GM21528 (cell line): ENCODE data around the gene PKD1.
"Not testable (repeated sequence)": the region's sequence is repeated elsewhere in the genome, so short reads cannot be mapped to it uniquely, and the experiment has no call there.

Experiments
- ATAC-seq: cut with Tn5 transposase; IDR thresholded peaks from one replicate; pipeline ENCODE4 v1.9.1; 2021; ENCODE audit warnings: mild to moderate bottlenecking, moderate library complexity; ENCODE audit not compliant: unreplicated experiment, low FRiP score

PKD1 gene

DNA sequence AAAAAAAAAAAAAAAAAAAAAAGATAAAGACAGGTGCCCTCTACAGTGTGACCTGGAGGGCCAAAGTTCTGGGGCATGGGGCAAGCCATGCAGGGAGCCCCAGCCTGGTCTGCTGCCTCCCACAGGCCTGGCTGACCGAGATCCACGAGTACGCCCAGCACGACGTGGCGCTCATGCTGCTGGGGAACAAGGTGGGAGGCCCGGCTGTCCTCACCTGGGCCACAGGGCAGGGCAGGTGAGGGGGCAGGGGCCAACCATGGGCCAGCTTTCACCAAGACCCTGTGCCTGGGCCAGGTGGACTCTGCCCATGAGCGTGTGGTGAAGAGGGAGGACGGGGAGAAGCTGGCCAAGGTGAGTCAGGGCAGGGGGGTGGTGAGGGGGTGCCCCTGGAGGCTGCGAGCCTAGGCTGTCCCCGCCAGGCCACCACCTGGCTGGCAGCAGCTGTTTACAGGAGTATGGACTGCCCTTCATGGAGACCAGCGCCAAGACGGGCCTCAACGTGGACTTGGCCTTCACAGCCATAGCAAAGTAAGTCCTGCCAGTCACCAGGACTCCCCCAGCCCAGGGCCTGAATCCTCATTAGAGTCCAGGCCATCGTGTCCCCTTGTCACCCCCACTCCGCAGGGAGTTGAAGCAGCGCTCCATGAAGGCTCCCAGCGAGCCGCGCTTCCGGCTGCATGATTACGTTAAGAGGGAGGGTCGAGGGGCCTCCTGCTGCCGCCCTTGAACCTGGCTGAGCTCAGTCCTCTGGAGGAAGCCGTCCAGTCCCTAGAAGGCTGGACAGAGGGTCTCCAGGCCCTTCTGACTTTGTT lies 17.2 kb upstream of the PKD1 start:
- ATAC-seq = no peak

DNA sequence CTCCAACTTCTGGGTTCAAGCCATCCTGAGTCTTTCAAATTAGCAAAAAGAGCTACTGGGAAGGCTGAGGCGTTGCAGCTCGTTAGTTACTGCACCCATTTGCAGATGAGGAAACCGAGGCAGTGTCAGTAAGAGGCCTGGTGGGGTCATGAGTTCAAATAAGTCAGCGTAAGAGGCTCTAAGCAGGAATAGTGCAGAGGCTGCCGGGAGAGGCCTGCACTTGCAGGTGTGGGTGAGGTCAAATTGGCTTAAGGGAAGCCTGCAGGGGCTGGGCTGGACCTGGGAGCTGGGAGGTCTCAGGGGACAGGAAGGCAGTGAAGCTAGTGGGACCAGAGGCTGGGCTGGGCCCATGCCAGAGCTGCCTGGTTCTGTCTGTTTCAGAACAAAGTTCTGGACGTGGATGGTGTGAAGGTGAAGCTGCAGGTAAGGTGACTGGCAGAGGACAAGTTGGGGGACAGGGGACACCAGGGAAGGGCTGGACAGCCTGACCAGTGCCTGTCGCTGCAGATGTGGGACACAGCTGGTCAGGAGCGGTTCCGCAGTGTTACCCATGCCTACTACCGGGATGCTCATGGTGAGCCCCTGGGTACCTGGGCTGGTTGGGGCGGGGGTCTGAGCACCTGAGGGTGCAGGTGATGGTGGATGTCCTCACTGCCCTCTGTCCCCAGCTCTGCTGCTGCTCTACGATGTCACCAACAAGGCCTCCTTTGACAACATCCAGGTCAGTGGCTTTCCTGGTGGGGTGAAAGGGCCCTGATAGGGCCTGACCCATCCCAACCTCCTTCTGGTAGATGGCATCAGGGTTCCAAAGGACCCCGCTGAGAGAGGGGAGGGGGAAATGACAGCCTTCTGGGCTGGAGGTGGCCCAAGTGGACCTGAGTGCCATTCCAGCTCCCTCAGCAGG lies 15.7 kb upstream of the PKD1 start:
- no peak for ATAC-seq

DNA sequence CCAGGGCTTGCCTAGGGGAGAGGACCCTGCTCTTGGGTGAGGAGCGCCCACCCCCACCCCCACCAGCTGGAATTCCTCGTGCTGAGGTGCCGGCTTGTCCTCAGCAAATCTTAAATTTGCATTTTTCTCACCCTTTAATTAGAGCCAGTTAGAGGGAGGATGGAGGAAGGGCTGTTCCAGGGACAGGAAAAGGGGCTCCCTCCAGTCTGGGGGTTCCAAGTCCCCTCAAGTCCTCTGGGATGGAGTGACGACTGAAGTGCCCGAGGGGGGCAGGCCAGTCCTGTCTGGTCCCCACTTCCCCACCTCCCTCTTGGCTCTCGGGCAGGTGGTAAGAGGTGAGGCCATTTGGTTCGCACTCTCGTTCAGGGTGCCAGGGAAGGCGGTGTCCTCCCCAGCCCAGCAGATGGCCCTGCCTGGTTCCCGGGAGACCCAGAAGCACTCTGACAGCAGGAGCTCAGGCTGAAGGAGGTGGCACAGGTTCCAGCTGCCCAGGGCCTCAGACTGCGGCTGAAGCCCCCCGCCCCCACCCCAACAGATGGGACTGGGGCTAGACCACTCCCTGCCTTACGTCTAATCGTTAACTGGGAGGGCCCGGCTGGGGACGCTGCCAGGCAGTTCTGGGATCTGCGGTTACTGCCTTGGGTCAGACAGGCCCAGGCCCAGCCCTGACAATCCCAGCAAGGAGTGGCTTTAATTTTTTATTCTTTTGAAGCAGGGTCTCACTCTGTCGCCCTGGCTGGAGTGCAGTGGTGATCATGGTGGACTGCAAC lies 14.9 kb upstream of the PKD1 start:
- ATAC-seq = no peak

DNA sequence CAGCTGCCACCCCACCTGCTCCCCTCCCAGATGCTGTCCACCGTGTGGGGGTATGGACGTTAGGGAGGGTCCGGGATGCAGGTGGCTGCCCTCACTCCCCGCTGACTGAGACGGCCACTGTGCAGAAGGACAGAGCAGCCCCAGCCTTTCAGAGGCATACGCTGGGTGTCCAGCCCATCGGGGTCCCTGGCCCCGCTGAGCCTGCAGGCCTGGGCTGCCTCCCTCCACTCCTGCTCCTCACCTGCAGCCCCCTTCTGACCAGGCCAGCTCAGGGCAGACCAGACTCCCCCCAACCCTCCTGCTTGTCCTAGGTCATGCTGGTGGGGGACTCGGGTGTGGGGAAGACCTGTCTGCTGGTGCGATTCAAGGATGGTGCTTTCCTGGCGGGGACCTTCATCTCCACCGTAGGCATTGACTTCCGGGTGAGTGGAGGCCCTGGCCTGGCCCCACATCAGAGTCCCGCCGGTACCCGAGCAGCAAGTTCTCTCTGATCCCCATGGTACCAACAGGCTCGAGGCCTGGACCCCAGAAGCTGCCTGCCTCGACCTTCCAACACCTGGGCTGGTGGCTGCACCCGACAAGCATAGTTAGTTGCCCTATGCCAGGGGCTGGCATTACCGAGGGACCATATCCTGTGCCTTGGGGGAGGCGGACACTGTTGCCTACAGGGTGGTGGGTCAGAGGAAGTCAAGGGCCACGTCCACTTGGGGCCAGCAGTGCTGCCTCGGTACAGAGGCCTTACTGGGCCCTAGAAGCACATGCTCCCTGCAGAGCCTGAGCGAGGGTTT lies 14.1 kb upstream of the PKD1 start:
- ATAC-seq = no peak

DNA sequence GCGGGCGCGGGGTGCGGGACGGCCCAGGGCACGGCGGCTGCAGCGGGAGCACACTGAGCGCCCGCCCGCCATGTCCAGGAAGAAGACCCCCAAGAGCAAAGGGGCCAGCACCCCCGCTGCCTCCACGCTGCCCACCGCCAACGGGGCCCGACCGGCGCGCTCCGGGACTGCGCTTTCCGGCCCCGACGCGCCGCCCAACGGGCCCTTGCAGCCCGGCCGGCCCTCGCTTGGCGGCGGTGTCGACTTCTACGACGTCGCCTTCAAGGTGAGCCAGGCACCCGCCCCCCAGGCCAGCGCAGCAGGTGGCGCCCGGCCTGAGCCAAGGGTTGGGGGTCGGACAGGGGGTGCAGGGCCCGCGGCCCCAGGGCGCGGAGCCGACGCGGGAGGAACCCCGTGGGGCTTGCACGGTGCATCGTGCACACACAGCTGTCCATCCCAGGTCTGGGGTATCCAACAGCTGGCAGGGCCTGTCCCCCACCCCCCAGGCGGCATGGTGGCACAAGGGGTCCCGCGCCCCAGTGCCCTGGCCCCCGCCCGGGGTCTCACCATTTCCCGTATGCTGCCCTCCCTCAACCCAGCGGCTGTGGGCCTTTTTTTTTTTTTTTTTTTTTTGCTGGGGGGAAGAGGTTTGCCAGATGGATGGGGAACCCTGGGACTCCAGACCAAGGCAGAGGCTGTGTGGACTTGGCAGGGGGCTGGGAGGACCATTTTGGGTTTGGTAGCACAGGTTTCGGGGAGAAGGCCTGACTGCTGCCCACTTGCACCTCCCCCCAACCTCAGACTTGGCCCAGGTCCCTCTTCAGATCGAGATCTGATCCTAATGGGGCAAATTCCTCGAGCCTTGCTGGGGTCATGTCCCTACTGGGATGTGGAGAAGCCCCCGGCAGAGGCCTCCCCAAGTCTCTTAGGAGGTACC lies 13.3 kb upstream of the PKD1 start:
- no peak for ATAC-seq

DNA sequence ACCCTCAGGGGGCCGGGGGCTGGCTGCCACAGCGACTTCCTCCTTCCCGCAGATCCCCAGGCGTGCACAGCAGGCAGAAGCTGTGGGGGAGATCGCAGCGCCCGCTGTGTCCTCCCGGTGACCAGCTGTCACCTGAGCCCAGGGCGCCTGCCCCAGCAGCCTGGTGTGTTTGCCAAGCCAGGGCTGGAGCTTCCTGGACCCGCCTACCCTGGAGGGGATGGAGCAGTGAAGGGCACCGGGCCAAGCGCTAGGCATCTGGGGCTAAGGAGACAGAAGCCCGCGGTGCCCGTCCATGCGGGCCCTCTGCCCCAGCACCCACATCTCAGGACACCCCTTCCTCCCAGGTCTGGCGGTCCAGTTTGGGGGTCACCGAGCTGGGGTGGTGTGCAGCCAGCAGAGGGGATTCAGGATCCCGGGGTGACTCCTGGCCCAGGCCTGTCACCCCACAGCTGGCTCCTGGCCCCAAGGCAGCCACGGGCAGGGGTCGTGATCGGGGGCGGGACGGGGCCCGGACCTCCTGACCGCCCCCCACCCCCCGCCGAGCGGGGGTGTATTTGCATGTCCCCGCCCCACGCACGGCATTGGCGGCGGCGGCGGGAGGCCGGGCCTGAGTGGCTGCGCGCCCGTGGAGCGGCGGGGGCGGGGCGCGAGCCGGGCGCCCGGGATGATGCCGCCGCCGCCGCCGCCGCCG lies 12.4 kb upstream of the PKD1 start, which contains the start of gene RAB26:
RAB26 (plus strand) TSS at position 645 of the 691 bp plus-strand sequence. CDS start 159 bp downstream, outside the sequence.
- ATAC-seq = no peak

DNA sequence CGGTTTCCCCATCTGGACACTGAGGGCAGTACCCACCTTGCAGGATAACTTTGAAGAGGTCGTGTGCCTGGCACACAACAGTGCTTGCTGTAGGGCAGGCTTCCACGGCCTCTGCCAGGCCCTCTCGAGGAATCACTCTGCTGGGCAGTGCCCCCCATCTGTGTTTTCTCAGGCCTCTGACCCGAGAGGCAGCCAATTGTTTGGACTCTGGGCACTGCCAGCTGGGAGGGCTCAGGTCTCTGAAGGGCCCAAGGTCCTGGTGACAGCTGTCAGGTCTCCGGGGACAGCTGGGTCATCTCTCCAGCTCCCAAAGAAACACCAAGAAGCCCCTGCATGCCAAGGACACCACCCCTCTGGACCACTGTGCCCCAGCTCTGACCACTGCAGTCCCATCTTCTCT lies 11.7 kb upstream of the PKD1 start:
- no peak for ATAC-seq

DNA sequence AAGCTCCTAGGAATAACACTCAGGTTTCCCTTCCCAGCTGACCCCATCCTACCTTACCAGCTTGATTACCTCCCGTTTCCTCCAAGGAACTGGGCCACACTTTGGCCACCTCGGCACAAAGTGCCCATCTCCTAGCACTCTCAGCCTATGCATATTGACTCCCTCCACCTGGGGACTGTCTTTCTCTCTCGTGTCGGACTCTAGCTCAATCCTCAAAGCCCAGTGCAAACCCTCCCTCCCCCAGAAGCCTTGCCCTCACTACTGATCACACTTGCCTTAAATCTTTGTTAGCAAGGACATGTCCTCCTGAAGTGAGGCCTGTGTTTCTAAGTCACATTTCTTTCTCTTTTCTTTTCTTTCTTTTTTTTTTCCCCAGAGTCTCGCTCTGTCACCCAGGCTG lies 10.1 kb upstream of the PKD1 start:
- ATAC-seq = no peak

DNA sequence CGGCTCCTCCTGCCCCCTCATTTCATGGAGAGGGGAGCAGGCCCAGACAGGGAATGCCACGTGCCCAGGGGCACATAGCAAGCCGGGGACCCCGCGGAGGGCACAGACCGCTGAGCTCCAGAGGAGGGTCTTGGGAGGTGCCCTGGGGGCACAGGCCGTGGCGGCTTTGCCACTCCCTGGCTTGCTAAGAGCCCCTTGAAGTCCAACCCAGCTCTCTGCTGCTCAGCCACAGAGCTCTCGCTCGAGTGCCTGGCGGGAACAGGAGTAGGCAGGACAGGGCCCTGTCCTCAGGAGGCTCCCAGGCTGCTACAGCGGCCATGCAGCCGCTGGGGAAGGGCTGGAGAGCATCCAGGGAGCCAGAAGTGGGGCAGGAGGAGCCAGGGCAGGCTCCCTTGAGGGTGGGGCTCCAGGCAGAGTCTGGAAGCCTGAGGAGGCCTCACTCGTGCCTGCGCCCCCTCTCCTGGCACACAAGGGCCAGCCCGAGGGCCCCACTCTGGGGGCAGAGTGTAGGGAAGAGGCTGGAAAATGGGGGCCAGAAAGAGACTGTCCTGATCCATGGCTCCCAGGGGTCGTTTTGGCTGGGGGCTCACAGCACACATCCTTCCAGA lies 8.3 kb upstream of the PKD1 start:
- ATAC-seq = no peak

DNA sequence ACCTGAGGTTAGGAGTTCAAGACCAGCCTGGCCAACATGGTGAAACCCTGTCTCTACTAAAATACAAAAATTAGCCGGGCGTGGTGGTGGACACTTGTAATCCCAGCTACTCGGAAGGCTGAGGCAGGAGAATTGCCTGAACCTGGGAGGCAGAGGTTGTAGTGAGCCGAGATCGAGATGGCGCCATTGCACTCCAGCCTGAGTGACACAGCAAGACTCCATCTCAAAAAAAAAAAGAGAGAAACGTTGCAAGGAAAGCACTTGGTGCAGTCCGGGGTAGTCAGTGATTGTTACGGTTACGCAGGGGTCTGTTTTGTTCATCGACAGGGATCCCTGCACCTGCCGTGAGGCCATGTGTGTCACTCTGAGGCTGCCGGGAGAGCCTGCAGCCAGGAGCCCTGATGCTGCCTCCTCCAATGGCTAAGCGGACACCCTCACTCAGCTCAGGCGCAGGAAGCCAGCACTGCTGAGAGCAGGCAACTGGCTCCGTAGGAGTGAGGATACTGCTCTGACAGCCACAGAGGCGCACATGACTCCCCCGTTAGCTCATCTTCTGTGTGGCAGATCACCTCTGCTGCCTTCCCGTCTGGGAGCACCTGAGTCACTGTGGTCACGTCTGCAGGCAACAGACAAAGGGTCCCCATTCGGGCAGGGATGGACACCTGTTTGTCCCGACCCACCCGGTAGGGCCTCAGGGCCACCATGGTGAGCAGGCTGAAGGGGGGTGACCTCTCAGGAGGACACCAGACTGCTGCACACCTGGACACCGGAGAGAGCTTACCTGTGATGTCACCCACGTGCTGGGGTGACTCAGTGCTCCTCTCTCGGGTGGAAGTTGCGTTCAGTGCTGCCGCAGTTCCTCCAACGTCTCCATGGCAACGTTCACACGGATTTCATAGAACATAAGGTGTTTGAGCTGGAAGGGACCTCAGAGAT lies 7.5 kb upstream of the PKD1 start:
- ATAC-seq = no peak

DNA sequence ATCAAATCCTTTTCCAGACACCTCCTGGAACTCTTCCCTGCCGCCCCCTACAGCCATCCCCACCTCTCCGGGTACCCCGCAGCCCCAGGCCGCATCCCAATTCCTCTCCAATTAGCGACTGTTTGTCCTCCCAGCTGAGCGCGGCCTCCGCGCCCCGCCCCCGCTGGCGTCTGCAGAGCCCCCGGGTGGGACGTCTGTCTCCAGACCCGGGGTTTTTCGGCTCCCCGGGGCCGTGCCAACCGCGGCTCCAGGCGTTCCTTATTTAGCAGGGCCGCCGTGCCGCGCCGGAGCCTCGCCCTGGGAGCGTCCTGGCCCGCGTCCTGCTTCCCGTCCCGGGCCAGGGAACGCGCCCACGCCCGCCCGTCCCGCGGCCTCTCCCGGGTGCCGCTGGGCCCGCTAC lies 627 bp downstream of the PKD1 start:
- ATAC-seq = not testable (repeated sequence)

DNA sequence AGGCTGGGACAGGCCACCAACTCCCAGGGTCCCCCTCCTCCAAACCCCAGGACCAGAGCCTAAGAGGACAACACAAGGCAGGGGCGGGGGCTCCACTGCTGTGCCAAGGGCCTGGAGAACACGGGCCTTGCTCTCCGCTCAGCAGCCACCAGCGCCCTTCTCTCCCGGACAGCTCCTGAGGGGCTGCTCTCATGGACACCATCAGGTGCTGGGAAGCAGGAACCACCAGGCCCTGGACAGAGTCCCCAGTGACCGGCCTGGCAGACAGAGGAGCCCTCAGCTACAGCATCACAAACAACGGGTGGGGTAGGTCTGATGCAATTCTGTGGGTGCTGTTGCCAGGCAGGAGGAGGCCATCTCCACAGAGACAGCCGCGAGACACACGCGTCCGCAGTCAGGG lies 1.9 kb downstream of the PKD1 start:
- not testable (repeated sequence) for ATAC-seq

DNA sequence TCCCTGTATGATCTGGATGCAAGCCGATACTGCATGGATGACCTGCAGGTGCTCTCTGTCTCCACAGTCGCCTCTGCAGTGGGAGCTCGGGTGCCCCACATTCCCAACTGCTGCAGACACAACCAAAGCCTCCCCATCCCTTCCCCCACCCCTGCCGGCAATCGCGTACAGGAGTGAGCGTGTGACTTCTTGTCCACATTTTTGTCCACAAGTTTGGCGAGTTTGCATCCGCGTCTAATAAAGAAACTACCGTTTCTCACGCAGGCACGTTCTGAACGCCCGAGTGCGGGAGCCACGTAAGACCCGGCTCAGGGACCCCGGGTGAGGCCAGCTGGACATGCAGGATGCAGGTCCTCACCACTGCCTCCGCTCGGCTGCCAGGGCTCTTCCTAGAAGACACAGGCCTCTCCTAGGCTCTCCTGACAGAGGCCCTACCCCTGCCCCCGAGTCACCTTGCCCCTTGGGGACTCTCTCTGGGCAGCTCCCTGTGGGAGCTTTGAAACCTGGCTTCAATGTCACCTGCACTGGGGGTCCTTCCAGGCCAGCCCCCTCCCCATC lies 5.7 kb downstream of the PKD1 start:
- not testable (repeated sequence) for ATAC-seq

DNA sequence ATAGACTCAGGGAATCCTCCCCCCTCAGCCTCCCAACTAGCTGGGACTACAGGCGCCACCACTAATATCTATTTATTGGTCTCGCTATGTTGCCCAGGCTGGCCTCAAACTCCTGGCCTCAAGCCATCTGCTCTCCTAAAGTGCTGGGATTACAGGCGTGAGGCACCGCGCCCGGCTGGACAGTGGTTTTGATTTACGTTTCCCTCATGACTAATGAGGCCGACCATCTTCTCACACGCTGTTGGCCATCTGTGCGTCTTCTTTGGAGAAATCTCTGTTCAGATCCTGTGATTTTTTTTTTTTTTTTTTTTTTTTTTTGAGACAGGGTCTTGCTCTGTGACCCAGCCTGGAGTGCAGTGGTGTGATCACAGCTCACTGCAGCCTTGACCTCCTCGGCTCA lies 6.4 kb downstream of the PKD1 start:
- not testable (repeated sequence) for ATAC-seq

DNA sequence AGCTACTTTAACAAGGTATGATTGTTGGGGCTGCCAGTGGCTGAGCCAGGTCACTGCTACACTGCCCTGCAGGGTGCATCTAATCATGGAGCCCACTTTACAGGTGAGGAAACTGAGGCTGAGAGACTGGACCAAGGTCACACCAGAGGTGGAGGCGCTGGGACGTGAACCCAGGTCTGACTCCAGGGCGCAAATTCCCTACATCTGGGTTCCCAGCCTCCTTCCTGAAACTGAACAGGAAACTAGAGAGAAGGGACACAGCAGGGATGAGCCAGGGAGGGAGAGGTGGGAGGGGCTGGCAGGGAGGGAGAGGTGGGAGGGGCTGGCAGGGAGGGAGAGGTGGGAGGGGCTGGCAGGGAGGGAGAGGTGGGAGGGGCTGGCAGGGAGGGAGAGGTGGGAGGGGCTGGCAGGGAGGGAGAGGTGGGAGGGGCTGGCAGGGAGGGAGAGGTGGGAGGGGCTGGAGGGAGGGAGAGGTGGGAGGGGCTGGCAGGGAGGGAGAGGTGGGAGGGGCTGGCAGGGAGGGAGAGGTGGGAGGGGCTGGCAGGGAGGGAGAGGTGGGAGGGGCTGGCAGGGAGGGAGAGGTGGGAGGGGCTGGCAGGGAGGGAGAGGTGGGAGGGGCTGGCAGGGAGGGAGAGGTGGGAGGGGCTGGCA lies 7.9 kb downstream of the PKD1 start:
- ATAC-seq = not testable (repeated sequence)

DNA sequence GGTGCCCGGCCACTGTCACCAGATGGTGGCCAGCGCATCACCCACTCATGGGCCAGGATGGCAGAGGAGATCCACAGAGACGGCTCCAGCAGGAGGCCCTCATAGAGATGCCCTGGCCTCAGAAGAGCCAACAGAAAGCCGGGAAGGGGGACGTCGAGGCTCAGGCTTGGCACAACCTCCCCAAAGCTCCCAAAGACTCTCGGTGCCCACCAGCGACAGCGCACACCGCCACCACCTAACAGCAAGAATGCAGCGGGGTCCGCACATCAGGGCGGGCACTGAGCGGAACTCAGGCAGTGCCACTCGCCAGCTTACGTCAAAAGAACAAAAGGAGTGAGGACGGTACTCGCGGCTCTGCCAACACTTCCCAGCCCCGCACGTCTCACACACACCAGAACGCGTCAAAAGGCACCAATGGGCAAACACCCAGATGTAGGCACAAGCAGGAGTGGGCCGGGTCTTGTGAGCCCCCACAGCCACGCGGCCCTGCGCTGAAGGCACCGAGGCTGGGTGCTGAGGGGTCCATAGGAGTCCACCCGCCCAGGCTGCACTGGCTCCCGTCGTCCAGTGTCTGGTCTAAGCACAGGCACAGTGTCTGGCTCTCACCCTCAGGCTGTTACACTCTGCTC lies 8.7 kb downstream of the PKD1 start:
- ATAC-seq = not testable (repeated sequence)
